NCI-H128 (cell line): ENCODE measurements around the gene VPS9D1.
"Not testable (repeated sequence)": the region's sequence is repeated elsewhere in the genome, so short reads cannot be mapped to it uniquely, and the experiment has no call there.

Experiments
- DNase-seq: peaks from one replicate; lab custom pipeline; 2025; ENCODE audit not compliant: unreplicated experiment; lab: John Stamatoyannopoulos, UW

Gene VPS9D1

DNA sequence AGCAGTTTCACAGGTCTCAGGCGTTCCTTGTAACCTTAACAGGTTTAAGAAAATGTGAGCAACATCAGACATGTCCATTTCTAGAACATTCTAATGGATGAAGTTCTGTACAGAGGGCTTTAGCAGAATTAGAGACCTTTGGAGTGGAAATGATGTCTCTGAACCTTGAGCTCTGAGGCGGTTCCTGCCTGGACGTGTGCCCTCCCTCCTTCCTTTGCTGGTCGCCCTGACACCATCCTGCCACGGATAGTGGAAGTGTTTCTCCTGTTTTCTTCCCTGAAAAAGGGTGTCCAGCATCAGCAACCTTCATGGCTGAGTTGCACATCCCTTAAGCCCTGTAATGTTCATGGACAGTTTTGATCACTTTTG lies 51.9 kb downstream of the VPS9D1 start:
- no peak for DNase-seq

DNA sequence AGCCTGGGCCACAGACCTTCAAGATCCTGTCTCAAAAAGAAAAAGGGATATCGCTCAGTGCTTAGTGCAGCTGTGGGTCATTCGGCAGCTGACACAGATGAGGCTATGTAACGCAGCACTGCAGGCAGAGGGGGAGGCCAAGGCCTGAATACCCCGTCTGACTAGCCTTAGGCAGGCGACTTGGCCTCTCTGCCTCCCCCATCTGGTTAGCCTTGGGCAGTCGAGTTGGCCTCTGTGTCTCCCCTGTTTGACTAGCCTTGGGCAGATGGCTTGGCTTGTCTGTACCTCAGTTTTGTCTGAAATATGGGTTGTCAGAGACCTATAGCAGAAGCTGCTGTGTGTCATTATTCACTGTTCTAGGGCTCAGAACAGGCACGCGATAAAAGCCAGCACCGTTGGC lies 53.1 kb downstream of the VPS9D1 start:
- DNase-seq, result no peak

- not testable (repeated sequence) for DNase-seq
These were observed 53.7 kb downstream of the VPS9D1 start for GRCh38 chr16:89667000-89667399.

DNA sequence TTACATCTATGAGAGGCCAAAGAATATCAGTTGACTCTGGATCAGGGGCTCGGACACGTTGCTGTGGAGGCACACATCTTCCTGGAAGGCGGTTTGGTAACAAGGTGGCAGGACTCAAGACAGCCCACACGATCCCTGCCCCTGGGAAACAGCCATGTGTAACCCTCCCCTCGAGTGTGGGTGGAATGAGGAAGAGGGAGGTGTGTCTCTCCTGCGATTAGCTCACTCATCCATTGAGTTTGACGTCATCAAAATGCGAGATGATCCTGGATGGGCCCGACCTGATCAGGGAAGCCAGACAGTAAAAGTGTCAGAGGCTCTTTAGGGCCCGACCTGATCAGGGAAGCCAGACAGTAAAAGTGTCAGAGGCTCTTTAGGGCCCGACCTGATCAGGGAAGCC lies 56.5 kb downstream of the VPS9D1 start:
- DNase-seq, result not testable (repeated sequence)

DNA sequence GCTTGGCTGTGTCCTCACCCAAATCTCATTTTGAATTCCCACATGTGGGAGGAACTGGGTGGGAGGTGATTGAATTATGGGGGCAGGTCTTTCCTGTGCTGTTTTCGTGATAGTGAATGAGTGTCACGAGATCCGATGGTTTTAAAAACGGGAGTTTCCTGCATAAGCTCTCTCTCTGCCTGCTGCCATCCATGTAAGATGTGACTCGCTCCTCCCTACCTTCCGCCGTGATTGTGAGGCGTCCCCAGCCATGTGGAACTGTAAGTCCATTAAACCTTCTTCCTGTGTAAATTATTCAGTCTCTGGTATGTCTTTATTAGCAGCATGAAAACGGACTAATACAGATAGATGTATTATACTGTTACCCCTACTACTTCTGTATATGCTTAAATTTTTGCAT lies 59.5 kb downstream of the VPS9D1 start:
- no peak for DNase-seq

GRCh38 chr16:89660146-89660545 lies 60.6 kb downstream of the VPS9D1 start:
- DNase-seq, result no peak

- no peak for DNase-seq
These were observed 62.3 kb downstream of the VPS9D1 start for GRCh38 chr16:89658221-89658879.

DNA sequence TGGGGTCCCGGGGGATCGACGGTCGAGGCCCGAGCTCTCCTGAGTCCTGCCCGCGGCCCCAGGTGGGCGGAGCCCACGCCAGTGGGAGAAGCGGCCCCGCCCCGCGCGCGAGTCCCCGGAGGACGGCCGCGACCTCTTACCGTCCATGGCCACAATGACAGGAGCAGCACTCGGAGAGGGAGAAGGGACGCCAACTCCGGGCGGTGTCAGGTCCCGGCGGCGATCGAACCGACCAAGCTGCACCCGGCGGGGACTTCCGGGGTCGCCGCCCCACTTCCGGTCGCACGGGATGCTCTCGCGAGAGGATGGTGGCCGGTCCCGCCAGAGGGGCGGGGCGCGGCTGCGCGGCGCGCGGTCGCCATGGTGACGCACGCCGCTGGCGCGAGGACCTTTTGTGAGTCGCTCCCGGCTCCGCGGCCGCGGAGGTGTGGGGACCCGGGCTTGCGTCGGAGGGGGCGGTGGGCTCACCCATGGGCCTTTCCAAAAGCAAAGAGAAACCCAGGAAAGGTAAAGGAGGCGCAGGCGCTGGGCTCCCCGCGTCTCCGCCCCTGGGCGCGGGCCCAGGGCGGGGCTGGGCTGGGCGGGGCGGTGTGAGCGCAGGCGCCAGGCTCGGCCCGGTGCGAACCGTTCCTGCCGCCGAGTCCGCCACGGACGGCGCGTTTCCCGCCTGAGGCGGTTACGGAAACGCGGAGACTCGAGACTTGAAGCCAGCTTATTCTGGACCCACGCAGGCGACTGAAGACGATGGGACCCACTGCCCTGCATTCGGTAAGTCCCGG lies 63.1 kb downstream of the VPS9D1 start, which contains the start of the genes CHMP1A and SPATA33:
CHMP1A (minus strand) TSS at position 267 of the 779 bp plus-strand sequence; CDS start at position 147, 120 bp downstream.
SPATA33 (plus strand) TSS at position 395 of the 779 bp plus-strand sequence; CDS start at position 471, 76 bp downstream.
- peak; percentile 55 for DNase-seq
